Ramos (cell line): ENCODE measurements around the gene SLC1A2.

ENCODE experiments used
- in situ Hi-C: fragments of 300-500 bp; cut with MboI; formaldehyde crosslinking; loops from one replicate; pipeline ENCODE4 v1.14.3; 2022; ENCODE audit warnings: low sequenced_read_pairs; ENCODE audit not compliant: unreplicated experiment

SLC1A2 gene

GRCh38 chr11:35381709-35382322, 37.5 kb downstream of the SLC1A2 start:
- in situ Hi-C loops, result loop anchor here (25.0 kb wide), 1 partner anchor 795 kb away; no protein-coding TSS in a partner anchor

GRCh38 chr11:35380603-35381002, 38.8 kb downstream of the SLC1A2 start:
- in situ Hi-C loops, result loop anchor here (25.0 kb wide), 1 partner anchor 793 kb away; no protein-coding TSS in a partner anchor

- in situ Hi-C loops, result loop anchor here (25.0 kb wide), 1 partner anchor 790 kb away; no protein-coding TSS in a partner anchor
Observed at GRCh38 chr11:35377262-35377661, 42.1 kb downstream of the SLC1A2 start.

GRCh38 chr11:35376613-35377012, 42.7 kb downstream of the SLC1A2 start:
- in situ Hi-C loops, result loop anchor here (25.0 kb wide), 1 partner anchor 789 kb away; no protein-coding TSS in a partner anchor

DNA sequence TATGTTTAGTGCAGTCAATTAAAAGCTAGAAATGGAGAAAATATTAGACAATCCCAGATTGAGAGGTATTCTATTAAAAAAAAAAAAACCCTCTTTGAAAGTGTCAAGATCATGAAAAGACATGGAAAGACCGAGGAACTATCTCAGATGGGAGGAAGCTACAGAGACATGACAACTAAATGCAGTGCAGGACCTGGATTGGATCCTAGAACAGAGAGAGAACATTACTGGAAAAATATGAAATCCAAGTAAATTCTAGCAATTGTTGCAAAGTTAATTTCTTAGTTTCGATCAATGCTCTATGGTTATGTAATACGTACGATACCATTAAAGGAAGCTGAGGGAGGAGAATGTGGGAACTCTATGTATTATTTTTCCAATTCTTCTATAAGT, 43.2 kb downstream of the SLC1A2 start:
- in situ Hi-C loops, result loop anchor here (25.0 kb wide), 1 partner anchor 789 kb away; no protein-coding TSS in a partner anchor

DNA sequence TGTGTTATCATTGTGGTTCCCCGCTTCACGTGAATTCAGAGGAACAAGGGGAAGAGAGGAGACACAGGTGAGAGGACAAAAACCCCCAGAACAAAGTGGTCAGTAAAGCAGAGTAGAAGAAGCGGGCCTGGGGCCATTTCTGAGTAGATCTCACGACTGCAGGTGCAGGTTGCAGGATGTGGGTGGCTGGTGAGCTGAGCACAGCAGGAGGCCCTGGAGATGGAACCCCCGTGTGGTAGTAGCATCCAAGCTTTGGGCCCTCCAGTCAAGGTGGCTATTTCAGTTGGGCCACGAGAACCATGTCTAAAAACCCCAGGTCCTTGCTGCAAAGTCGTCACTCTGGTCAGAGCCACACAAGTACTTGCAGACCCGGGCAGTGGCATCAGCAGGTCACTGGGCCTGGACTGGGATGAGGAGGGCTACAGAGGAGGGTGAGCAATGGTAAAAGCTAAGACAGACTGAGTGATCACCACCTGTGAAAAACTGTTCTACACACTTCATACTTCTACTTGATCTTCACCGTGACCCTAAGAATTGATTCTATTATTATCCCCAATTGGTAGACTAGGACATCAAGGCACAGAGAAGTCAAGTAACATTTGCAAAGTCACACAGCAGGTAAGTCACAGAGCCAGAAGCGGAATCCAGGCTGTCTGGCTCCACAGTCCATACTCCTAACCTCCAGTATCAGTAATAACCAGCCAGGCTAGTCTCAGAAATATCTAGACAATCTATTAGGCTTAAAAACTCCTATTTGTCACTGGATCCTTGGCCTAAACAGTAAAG, 43.8 kb downstream of the SLC1A2 start:
- in situ Hi-C loops, result loop anchor here (25.0 kb wide), 1 partner anchor 788 kb away; no protein-coding TSS in a partner anchor

GRCh38 chr11:35373284-35373933, 45.9 kb downstream of the SLC1A2 start:
- in situ Hi-C loops, result no loop called here

- in situ Hi-C loops, result no loop called here
Observed at GRCh38 chr11:35372565-35373283, 46.6 kb downstream of the SLC1A2 start.

GRCh38 chr11:35367491-35367890, 51.9 kb downstream of the SLC1A2 start:
- in situ Hi-C loops, result no loop called here

DNA sequence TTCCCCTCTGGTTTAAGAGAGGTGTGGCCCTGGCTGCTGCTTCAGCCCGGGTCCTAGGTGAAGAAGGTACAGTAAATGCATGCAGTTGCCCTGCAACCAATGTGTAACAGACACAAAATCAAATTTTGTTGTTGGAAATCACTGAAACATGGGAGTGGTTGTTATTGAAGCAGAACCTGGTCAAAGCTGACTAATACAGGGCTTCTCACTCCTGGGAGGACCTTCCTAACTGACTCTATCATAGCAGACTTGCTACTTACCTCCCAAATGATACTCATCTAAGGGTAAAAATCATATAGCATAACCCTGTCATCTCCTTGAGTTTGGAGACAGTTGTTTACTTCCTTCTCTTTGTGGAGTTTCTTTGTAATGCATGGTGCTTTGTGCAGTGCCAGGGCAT, 52.6 kb downstream of the SLC1A2 start:
- in situ Hi-C loops, result no loop called here

- in situ Hi-C loops, result no loop called here
Observed at GRCh38 chr11:35365961-35366360, 53.4 kb downstream of the SLC1A2 start.

GRCh38 chr11:35365395-35365794, 54.0 kb downstream of the SLC1A2 start:
- in situ Hi-C loops, result no loop called here

DNA sequence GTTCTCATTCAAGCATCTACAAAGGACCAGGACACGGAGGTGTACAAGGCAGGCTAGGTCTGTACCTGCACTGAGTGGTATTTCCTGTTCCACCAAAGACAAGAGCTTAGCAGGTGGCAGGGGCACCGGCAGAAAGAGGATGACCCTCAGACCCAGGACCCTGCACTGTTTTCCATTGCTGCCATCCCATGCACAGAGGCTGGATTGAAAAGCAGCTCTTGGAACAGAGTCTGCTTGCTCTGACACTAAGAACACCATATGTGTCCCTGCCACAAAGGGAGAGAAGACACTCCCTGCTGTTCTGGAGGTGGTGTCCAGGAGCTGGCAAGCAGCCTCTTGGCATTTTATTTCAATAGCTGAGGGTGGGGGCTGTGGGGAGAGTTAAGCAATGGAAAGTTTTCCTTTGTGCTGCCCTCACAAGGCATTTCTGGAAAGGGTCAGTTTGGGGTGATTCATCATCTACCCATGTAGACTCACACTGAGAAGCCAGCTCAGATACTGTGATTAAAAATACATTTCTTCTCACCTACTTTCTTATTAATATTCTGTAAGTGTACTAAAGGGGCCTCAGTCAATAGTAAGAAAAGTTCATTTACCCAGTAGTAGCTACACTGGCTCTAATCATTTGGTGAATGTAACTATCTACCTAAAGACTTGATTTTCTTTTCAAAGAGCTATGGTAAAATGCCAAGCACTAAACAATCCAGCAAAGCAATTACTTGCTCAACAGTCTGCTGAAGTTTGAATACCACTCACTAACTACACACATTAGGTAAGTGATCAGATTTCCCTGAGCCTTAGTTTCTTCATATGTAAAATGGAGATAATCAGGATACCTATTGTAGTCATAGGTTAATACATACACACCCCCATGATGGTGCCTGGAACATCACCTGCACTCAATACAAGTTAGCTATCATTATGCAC, 55.2 kb downstream of the SLC1A2 start:
- in situ Hi-C loops, result no loop called here

- in situ Hi-C loops, result no loop called here
Observed at GRCh38 chr11:35363246-35363801, 56.0 kb downstream of the SLC1A2 start.

DNA sequence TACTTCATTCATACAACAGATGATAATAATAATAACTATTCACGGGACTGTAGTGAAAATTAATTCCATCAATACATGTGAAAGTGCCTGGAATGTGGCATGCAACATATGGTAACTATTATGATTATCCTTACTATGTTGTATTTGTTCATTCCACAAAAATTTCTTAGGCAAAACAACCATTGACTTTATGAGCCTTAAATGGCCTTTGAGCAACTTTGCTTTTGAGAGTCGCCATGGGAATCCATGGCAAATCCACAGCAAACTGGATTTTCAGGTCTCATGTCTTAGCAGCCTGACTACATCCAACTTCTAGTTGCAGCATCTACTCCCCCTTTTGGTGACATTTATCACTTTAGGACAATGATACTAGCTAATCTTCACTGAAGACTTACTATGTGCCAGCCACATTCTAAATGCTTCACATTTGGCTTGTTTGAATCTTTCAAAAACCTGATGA, 56.8 kb downstream of the SLC1A2 start:
- in situ Hi-C loops, result no loop called here

DNA sequence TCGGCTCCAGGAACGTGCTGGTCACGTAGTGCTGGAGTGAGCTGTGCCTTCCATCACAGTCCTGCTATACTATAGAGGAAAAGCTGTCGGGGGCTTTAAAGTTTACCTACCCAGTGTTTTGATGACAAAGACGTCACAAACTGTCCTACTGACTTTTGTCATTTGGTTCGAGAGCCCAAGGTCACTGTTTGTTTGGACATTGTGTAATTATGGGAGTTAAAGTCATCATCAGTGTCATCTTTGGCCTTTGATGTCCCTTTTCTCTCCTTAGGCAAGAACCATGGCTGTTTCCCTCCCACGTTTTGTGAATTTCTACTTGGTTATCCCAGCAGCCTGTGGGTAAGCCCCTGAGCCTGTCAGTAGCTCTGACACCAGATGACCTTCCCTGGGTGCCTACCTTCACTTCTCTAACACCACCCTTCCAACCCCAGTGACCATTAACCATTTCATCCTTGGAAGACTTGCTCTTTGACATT, 59.3 kb downstream of the SLC1A2 start:
- in situ Hi-C loops, result no loop called here

DNA sequence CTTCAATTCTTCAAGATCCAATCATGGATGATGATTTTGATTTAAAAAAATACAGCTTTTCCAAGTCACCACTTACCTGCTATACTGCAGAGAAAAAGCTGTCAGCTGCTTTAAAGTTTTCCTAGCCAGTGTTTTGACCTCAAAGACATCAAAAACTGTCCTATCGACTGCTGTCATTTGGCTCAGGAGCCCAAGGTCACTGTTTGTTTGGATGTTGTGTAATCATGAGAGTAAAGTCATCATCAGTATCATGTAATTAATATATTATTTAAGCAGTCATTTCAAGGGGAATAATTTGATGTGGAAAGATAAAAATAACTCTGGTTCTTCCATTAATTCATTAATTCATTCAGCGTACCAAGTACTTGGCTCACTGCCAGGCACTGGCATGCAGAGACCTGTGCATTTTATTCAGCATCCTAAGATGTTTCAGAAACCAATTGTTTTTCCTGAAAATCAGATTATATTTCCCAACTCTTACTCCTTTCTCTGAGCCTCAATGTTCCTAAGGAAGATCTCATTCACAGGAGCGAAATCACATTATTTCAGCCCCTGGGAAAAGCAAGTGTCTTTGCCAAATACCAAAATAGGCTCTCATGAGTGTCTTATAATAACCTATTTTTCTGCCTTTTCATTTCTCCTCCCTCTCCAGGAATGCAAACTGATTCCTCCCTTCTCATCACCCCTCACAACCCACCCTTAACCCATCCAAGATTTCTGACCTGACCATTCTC, 59.9 kb downstream of the SLC1A2 start:
- in situ Hi-C loops, result no loop called here

DNA sequence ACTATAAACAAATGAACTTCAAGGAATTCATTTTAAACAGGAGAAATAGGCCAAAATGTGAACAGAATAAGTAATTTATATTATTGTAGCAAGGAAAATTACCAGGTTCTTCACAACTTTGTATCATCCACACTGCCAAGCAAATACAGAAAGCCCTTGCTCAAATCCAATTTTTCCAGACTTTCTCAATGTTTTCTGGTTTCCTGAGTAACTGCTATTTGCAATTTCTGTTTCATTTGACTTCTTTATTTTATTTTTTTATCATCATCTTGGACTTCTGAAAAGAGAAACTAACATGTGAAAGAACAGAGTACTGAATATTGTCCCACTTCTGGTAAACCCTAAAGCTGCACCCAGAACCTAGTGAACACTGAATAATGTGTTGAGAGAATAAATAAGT, 61.0 kb downstream of the SLC1A2 start:
- in situ Hi-C loops, result no loop called here
